ENCODE data around the gene INTS4.
A peak's percentile ranks its signal among the peaks of the same experiment; 100 is the strongest.
"Not testable (repeated sequence)": the region's sequence is repeated elsewhere in the genome, so short reads cannot be mapped to it uniquely, and the experiment has no call there.

The INTS4 gene

GRCh38 chr11:77994434-77995362 is at the start of gene INTS4:
INTS4 (minus strand) TSS chr11:77994668; CDS start chr11:77994643, 25 bp downstream.
- peak; percentile 98 for DNase-seq (ENCODE audit: low read depth, low spot score)
- peak within 1 kb of the TSS; percentile 79 for H3K27ac ChIP-seq

GRCh38 chr11:78041843-78042440 is 47.5 kb upstream of the INTS4 start:
- DNase-seq (ENCODE audit: low read depth, low spot score) = no peak
- H3K27ac ChIP-seq = no peak overlapping the region

- H3K27ac ChIP-seq = not testable (repeated sequence)
Observed at GRCh38 chr11:78041380-78041719, 46.9 kb upstream of the INTS4 start.

GRCh38 chr11:78040691-78041379 is 46.4 kb upstream of the INTS4 start:
- no peak for DNase-seq (ENCODE audit: low read depth, low spot score)
- H3K27ac ChIP-seq = peak overlapping the region; percentile 91

More at GRCh38 chr11:78041380-78041719, 46.9 kb upstream of the INTS4 start:
- DNase-seq (ENCODE audit: low read depth, low spot score) = not testable (repeated sequence)

- H3K27ac ChIP-seq = peak overlapping the region; percentile 91
Observed at GRCh38 chr11:78039919-78040671, 45.6 kb upstream of the INTS4 start.

GRCh38 chr11:78039391-78039918 is 45.0 kb upstream of the INTS4 start:
- H3K27ac ChIP-seq = peak overlapping the region; percentile 91
- DNase-seq (ENCODE audit: low read depth, low spot score) = no peak

More at GRCh38 chr11:78039919-78040671, 45.6 kb upstream of the INTS4 start:
- no peak for DNase-seq (ENCODE audit: low read depth, low spot score)

- H3K27ac ChIP-seq = peak overlapping the region; percentile 91
- DNase-seq (ENCODE audit: low read depth, low spot score) = no peak
Observed at GRCh38 chr11:78038697-78039313, 44.3 kb upstream of the INTS4 start.

GRCh38 chr11:78037825-78038620 is 43.6 kb upstream of the INTS4 start:
- no peak for DNase-seq (ENCODE audit: low read depth, low spot score)
- H3K27ac ChIP-seq = no peak overlapping the region

GRCh38 chr11:78037056-78037455 is 42.6 kb upstream of the INTS4 start:
- H3K27ac ChIP-seq = no peak overlapping the region
- no peak for DNase-seq (ENCODE audit: low read depth, low spot score)

GRCh38 chr11:78036313-78036712 is 41.8 kb upstream of the INTS4 start:
- DNase-seq (ENCODE audit: low read depth, low spot score) = no peak
- H3K27ac ChIP-seq = no peak overlapping the region

GRCh38 chr11:78034623-78035022 is 40.2 kb upstream of the INTS4 start:
- no peak for DNase-seq (ENCODE audit: low read depth, low spot score)
- no peak overlapping the region for H3K27ac ChIP-seq

- no peak overlapping the region for H3K27ac ChIP-seq
- DNase-seq (ENCODE audit: low read depth, low spot score) = no peak
Observed at GRCh38 chr11:78033040-78033439, 38.6 kb upstream of the INTS4 start.

GRCh38 chr11:78032090-78032489 is 37.6 kb upstream of the INTS4 start:
- H3K27ac ChIP-seq = no peak overlapping the region
- no peak for DNase-seq (ENCODE audit: low read depth, low spot score)

- no peak overlapping the region for H3K27ac ChIP-seq
- no peak for DNase-seq (ENCODE audit: low read depth, low spot score)
Observed at GRCh38 chr11:78031629-78032028, 37.2 kb upstream of the INTS4 start.

GRCh38 chr11:78030429-78031325 is 36.2 kb upstream of the INTS4 start:
- no peak for DNase-seq (ENCODE audit: low read depth, low spot score)
- no peak overlapping the region for H3K27ac ChIP-seq

- H3K27ac ChIP-seq = not testable (repeated sequence)
- DNase-seq (ENCODE audit: low read depth, low spot score) = peak; percentile 73
Observed at GRCh38 chr11:78028423-78028822, 34.0 kb upstream of the INTS4 start.

GRCh38 chr11:78027759-78028158 is 33.3 kb upstream of the INTS4 start:
- no peak for DNase-seq (ENCODE audit: low read depth, low spot score)
- H3K27ac ChIP-seq = no peak overlapping the region

- no peak overlapping the region for H3K27ac ChIP-seq
- no peak for DNase-seq (ENCODE audit: low read depth, low spot score)
Observed at GRCh38 chr11:78025378-78025777, 30.9 kb upstream of the INTS4 start.
